Measurements from ENCODE around the gene TEAD1.
A peak's percentile ranks its signal among the peaks of the same experiment; 100 is the strongest.

Gene TEAD1

DNA sequence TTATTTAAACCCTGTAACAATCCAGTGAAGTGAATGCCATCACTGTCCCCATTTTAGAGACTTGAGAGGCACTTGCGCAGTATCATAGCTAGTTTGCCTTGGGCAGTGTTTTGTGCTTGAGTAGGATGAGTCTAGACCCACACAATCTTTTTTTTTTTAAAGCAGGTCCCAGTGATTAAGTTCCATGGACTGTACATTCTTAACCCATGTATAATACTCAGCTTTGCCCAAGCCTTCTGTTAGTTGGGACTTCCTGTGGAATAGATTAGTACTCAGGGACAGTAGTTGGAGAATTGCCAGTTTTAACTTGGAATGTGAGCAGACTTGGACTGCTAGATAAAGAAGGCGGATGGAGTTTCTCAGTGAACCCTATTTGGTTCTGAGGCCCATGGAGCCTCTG lies 226.3 kb downstream of the TEAD1 start:
- DNase-seq (ENCODE audit: low spot score), result peak; percentile 79

DNA sequence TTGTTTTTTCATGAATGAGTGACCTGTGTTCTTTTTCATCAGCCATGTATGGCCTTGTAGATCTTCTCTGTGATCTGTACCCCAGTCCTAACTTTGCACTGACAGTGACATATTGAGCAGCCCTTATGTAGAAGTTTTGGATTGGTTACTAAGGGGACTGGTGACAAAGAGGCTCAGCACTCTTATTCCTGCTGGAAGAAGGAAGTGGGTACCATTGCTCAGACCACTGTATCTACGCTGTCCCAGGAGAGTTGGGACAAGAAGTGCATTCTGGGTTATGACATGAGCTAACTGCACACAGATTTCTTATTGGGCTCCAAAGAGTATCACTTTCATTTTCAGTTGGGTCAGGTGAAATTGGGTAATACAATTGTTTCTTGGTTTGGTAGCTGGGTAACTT lies 227.1 kb downstream of the TEAD1 start:
- DNase-seq (ENCODE audit: low spot score), result no peak

GRCh38 chr11:12901874-12902481 lies 227.8 kb downstream of the TEAD1 start:
- DNase-seq (ENCODE audit: low spot score), result peak; percentile 29

DNA sequence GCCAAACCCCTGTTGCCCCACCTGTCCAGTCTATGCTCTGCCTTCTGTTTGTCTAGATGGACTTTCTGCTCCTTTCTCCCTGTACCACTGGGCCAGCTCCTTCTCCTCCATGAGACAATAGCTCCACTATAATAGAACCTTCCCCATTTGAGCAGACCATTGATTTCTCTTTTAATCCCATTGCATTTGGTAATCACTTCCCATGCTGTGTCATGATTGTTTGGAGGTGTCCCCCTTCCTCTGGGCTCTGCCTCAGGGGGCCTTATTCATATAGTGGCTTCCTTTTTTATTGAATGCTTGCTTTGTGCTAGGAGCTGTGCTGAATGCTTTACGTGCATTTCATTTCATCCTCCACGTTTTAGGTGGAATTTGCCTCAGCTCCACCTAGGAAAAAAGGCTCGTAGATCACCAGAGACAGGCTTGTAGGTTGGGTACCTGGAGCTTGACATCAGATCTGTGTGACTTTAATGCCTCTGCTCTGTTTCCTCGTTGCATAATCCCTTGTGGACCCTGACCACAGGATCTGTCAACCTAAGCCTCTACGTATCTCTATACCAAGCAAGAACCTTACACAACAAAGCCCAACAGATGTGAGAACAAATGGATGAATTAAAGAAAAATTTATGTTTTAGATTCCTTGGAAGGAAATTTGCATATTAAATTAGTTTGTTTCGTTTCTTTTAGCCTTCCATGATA lies 228.7 kb downstream of the TEAD1 start:
- no peak for DNase-seq (ENCODE audit: low spot score)

- DNase-seq (ENCODE audit: low spot score), result no peak
Measured at GRCh38 chr11:12905435-12905834, 231.2 kb downstream of the TEAD1 start.

- no peak for DNase-seq (ENCODE audit: low spot score)
Measured at GRCh38 chr11:12906501-12906900, 232.3 kb downstream of the TEAD1 start.

DNA sequence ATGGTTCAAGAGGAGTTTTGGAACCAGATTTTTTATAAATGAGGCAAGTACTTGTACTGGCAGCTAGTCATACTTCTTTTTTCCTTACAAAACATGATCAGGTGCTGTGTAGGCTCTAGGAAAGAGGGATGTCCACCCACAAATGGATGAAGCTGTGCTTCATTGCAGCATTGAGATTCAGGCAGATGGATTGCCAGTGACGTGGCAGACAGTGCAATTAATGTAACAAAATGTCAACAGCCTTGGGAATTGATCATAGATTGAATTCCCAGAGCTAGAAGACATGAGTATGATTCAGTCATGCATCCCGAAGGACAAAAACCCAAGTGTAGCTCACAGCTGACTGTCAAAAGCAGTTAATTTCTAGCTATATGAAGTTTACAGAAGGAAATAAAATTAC lies 235.7 kb downstream of the TEAD1 start:
- no peak for DNase-seq (ENCODE audit: low spot score)

DNA sequence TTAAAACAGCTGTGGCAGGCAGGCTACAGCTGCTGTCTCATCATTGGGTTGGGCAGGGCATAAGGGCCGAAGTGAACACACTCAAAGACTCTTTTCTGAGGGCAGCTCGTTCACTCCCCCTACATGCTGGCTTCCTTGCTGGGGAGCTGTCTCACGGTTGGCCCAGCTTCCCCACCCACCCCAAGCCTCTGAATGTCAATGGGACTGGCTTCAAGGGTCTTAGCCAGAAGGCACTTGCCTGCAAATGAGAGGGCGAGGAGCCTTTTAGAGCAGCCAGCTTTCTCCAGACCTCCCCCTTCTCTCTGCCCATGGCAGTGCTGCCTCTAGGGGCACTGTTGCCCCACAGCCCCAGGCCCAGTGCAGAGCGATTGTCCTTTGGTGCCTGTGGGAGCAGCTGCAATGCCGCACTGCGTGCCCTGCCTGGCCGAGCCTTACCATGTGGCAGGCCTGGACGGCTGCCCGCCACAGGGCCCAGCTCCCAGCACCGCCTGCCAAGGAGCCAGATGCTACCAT lies 240.2 kb downstream of the TEAD1 start:
- DNase-seq (ENCODE audit: low spot score), result peak; percentile 89

- DNase-seq (ENCODE audit: low spot score), result no peak
Measured at GRCh38 chr11:12915093-12915492, 240.9 kb downstream of the TEAD1 start.

- no peak for DNase-seq (ENCODE audit: low spot score)
Measured at GRCh38 chr11:12917822-12918221, 243.6 kb downstream of the TEAD1 start.

DNA sequence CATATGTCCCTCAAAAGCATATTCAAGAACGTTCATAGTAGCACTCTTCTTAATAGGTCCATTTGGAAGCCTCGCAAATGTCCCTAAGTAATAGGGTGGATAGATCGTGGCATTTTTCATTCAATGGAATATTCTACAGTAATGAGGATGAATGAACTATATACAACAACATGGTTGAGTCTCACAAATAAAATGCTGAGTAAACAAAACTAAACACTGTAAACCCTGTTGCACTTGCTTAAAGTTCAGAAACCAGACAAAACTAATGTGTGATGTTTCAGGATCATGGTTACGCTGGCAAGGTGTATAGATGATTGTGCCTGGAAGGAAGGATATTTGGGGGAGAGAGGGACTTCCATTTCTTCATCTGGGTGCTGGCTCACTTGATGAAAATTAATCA lies 244.4 kb downstream of the TEAD1 start:
- no peak for DNase-seq (ENCODE audit: low spot score)

- no peak for DNase-seq (ENCODE audit: low spot score)
Measured at GRCh38 chr11:12922418-12922817, 248.2 kb downstream of the TEAD1 start.

DNA sequence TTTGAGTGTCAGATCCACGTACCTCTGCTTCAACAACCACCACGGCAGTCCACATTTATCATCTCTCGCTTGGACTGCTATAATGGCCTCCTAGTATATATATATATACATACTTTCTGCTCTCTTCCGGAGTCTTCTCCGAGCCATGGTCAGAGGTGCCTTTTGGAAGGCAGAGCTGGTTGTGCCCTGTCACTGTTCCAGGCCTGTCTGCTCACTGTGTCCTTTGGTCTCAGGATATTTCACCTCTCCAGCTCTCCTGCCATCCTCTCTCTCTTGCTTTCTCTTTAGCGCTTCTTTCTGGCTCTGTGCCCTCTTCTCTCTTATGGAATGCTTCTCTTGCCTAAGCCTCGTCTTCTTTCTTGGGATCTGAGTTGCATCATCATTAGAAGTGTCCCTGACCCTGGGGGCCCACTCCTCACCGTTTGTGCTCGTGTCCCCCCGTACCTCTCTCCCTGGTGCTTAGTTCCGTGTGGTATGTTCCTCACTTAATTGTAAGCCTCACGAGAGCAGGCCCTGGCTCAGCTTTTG lies 248.8 kb downstream of the TEAD1 start:
- DNase-seq (ENCODE audit: low spot score), result no peak

DNA sequence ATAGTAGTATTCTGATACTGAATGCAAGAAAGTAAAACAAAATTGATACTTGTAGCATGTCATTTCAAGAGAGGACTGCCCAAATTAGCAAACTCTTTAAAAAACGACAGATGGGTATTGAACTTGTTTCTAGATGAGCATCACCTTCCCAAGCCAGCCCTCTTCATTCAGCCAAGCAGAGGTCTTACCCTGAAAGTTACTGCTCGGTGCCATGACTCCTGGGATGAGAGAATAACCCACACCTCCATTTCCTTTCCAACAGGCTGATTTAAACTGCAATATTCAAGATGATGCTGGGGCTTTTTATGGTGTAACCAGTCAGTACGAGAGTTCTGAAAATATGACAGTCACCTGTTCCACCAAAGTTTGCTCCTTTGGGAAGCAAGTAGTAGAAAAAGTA lies 250.4 kb downstream of the TEAD1 start:
- DNase-seq (ENCODE audit: low spot score), result no peak

DNA sequence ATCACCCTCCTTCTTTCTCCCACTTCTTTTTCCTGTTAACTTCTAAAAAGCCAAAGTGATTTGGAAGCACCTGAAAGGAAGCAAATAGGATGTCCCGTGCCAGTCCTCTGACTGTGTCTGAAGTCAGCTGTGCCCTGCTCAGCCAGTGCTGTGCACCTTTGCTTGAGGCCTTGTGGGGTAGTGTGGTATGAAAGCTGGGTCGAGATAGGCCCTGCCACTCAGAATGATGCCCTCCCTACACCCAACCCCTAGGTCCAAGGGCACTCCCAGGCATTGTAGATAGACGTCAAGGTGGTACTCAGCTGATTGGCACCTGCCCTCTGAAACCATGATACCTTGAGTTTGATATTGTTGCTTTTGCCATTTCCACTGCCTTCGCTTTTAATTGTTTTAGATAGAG lies 251.3 kb downstream of the TEAD1 start:
- DNase-seq (ENCODE audit: low spot score), result no peak

DNA sequence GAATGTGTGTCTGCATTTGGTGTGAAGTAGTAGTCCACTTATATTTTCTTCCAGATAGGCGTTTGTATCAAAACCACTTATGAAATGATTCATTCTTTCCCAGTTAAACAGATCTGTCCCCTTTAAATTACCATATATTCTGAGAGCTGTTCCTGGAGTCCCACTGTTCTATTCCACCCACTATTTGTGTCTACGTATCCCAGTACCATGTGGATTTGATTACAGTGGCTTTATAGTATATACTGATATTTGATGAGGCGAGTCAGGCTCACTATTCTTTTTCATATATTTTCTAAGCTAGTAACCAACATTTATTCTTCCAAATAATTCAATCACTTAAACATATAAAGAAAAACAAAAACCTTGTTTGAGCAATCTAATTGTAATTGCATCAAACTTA lies 253.0 kb downstream of the TEAD1 start:
- no peak for DNase-seq (ENCODE audit: low spot score)

- DNase-seq (ENCODE audit: low spot score), result no peak
Measured at GRCh38 chr11:12927886-12928285, 253.7 kb downstream of the TEAD1 start.

GRCh38 chr11:12930850-12931249 lies 256.6 kb downstream of the TEAD1 start:
- no peak for DNase-seq (ENCODE audit: low spot score)

- DNase-seq (ENCODE audit: low spot score), result no peak
Measured at GRCh38 chr11:12932485-12932884, 258.3 kb downstream of the TEAD1 start.

- no peak for DNase-seq (ENCODE audit: low spot score)
Measured at GRCh38 chr11:12936200-12936599, 262.0 kb downstream of the TEAD1 start.

DNA sequence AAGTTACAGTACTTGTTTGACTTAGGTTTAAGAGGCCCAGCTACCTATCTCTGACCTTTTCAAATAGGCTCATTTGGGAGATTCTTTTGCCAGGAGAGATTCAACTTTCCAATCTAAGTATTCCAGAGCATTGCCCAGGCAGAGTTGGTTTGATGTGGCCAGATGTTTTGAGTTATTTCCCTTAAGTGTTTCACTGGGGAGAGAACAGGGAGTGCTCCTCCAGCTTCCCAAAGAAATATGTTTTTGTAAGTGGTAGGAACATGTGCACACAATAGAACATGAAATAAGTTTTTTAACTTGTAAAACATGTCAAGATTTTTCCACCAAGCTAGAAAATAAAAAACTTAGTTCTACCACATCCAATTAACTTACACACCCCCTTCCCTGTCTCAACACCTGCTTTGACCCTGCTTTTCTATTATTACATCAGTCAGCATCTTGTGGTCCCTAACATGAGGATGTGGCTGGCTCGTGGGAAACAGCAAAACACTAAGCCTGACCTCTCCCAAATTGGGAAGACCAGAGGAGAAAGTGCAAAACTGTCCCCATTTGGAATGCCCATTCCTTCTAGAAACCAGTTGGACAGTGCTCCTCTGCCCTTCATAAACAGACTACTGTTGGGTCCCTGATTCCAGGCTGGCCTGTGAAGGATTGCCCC lies 264.5 kb downstream of the TEAD1 start:
- no peak for DNase-seq (ENCODE audit: low spot score)

GRCh38 chr11:12941671-12942070 lies 267.4 kb downstream of the TEAD1 start:
- no peak for DNase-seq (ENCODE audit: low spot score)

DNA sequence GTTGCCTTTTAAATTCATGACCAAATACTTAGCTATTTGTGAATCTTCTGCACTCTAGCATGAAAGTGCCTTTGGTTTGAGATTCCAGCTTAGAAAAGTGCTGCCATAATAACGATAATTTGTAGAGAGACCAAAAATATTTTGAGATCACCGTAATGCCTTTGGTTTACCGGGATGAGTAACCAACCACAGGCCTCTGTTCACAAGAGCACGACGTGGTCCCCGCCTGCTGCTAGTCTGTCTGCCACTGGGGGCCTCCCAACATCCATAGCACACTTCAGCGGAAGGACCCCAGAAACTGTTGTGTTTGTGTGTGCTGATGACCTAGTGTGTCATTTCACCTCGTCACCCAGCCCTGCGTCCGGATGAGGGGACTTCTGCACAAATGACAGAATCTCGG lies 267.9 kb downstream of the TEAD1 start:
- DNase-seq (ENCODE audit: low spot score), result no peak
